NCI-H1436 (cell line): ENCODE results near the gene IFNLR1.

ENCODE experiments used
- DNase-seq: peaks from one replicate; lab custom pipeline; 2025; lab: John Stamatoyannopoulos, UW

The IFNLR1 gene

GRCh38 chr1:24120965-24121364 is 66.1 kb downstream of the IFNLR1 start:
- no peak for DNase-seq

- no peak for DNase-seq
Measured at GRCh38 chr1:24119859-24120756, 67.0 kb downstream of the IFNLR1 start.

- DNase-seq = no peak
Measured at GRCh38 chr1:24119489-24119858, 67.6 kb downstream of the IFNLR1 start.

GRCh38 chr1:24118410-24119242 is 68.5 kb downstream of the IFNLR1 start:
- DNase-seq = no peak

- no peak for DNase-seq
Measured at GRCh38 chr1:24117722-24118409, 69.2 kb downstream of the IFNLR1 start.

DNA sequence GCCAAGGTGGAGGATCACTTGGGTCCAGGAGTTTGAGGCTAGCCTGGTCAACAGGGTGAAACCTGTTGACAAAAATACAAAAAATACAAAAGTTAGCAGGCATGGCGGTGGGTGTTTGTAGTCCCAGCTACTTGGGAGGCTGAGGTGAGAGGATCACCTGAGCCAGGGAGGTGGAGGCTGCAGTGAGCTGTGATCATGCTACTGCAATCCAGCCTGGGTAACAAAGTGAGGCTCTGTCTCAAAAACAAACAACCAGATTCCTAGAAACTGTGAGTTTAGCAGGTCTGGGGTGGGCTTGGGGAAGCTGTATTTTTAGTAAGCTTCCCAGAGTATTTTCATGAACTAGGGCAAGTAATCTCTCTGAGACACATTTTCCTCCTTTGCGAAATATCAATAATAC is 70.0 kb downstream of the IFNLR1 start:
- no peak for DNase-seq

DNA sequence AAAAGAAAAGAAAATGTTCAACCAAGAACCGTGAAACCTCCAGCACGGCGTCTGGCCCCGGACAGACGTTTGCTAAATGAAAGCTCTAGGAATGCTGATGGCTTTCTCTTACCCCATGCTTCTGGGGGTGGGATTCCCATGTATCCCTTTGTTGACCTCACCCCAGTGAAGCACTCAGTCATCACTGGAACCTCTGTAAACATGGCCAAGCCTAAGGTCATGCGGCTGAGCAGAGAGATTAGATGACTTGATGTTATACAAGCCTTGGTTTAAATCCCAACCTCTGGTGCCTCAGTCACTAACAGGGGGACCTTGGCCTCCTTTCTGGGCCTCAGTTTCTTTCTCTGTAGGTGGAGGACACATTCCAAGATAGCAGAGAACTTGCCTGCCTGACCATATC is 72.3 kb downstream of the IFNLR1 start:
- DNase-seq = no peak

DNA sequence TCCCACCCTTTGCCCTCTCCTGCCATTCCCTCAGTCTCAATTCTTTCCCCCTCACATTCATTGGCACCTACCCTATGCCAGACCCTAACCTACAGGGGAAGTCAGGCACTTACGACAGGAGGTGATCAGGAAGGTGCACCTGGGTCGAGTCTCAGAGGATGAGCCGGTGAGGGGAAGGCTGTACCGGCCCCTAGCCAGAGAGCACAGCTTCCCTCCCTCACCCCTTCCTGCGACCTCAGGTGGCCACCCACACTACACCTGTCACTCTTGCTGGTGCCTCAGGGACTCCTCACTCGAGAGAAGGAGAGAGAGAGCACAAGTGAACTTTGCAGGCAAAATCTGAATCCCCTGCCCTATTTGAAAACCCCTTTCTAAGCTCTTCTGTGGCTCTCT is 73.5 kb downstream of the IFNLR1 start:
- DNase-seq = no peak

DNA sequence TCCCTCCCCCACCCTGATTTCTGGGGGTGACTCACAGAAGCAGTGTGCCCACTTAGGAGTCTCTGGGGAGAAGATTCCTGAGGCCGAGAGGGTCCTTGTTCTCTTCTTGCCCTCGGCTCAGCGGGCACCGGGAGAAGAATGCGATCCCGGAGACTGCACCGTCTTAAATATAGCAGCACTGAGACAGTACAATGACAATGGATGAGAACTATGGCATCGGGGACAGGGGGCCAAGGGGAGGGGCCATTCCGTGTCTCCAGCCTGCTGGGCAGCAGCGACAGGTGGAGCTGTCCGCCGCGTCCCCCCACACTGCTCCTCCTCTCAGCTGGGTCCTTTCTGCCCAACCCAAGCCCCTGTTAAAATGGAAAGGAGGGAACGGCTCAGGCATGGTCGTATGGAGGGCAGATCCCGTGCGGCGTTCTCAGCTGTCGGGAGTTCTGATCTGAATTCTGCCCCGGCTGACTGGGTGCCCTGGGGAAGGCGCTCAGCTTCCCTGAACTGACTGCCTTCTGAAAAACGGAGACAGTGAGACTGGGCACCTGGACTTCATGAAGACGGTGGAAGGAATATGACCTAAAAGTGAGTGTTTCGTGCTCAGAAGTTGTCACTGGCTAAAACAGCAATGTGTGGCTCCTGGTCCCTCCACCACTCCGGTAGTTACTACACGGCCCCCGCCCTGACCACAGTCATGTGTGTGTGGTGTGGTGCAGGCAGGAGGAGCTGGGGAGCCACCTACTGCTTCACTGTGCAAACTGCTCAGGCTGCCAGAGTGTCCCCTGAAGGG is 74.9 kb downstream of the IFNLR1 start, which contains the start of gene MYOM3:
MYOM3 (minus strand) TSS at position 140 of the 784 bp plus-strand sequence. CDS start 3,499 bp downstream, outside the sequence.
- DNase-seq = peak; percentile 58

DNA sequence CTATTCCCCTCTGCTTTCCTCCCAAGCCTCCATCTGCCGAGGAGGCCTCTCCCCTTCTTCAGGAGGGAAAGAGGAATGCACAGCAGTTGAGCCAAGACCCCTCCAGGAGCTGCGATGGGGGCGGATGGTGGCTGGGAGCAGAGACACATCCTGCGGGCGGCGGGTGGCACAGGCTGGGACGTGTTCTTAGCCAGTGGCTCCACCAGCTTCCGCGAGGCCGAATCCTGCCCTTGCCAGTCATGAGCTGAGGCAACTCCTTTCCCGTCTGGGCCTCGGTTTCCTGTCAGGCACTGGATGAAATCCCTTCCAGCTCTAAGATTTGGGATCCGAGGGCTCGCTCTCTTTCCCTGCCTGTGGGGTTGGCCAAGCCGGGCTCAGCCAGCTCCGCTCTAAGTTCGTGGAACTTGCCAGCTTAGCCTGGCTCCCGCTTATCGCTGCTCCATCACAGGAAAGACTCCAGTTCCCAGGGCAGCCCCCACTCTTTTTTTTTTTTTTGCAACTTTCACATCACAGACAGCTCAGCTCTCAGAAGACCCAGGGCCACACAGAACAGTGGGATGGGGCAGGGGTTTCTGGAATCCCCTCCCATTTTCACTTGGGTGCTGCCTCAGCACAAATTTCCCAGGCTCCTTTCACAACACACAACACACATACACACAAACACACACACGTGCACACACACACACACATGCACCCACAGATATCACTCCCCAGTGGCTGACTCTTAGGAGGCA is 75.7 kb downstream of the IFNLR1 start:
- DNase-seq = no peak

GRCh38 chr1:24110642-24111261 is 76.3 kb downstream of the IFNLR1 start:
- no peak for DNase-seq

- no peak for DNase-seq
Measured at GRCh38 chr1:24109686-24110475, 77.2 kb downstream of the IFNLR1 start.

DNA sequence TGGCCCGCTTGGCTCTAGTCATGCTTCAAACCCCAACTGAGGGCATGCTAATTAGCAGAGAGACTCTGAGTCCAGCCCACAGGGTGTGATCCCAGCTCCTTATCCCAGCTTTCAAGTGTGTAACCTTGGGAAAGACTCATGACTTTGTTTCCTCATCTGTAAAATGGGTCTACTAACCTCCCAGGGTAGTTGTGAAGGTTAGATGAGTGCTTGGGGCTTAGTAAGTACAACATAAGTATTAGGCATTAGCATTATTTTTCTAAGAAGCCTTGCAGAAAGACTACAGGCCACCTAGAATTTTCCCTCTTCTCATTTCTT is 78.0 kb downstream of the IFNLR1 start:
- DNase-seq = no peak

DNA sequence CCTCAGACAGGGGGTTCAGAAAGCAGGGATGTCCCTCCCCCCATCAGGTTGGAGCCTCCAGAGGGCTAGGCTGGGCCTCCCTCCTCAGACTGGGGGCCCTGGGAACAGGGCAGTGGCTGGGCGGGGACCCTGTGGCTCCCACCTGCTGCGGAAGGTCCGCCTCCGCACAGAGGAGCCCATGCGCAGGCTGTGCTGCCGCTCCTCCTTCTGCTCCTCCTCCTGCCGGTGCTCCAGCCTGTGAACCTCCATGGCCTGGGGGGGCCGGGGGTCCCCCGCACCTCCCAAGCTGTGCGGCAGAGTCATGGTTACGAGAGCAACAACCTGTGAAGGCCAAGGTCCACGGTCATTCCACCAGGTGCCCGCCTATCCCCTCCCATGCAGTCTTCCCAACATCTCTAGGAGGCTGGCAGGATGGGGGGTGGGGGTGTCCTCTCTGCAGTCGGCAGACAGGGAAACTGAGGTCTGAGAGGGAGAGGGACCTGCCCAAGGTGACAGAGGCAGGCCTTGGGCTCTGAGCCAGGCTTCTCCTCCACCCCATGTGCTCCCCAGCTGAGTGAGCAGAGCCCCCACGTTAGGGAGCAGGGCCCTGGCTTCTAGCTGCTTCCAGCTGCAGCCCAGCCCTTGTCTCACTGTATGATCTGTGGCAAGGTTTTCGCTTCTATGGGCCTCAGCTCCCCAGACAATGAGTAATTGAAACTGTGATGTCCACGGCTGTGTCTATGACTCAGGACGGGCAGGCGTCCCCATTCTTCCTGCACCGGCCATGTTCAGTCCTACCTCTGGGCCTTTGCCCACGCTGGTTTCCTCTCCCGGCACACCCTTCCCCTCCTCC is 78.5 kb downstream of the IFNLR1 start:
- no peak for DNase-seq

GRCh38 chr1:24107462-24108138 is 79.5 kb downstream of the IFNLR1 start:
- DNase-seq = no peak

- DNase-seq = peak; percentile 13
Measured at GRCh38 chr1:24105368-24106160, 81.5 kb downstream of the IFNLR1 start.

DNA sequence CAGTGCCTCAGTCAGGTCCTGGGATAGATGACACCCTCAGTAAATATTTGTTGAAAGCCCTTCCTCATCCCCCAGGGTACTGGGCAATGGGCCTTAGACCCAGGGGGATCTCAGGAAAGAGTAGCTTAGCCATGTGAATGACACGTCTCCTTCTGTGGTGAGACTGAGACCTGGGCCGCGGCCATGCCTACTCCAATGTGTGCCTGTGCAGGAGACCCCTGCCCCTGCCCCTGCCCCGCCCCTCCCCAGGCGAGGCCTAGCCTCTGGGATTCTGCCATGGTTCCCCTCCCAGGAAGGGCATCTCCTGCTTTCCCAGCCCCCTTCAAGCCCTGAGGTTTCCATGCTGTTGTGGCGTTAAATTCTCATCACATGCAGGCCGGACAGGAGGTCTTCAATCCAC is 82.2 kb downstream of the IFNLR1 start:
- no peak for DNase-seq
